HEK293 (cell line): ENCODE measurements around the gene SLC38A1.

Source experiments
- CTCF ChIA-PET: fragments of 350-600 bp; formaldehyde crosslinking; extraction: SDS; loops from one replicate; lab custom pipeline; 2021; ENCODE audit warnings: antibody characterized with exemption; lab: Yijun Ruan, JAX
- POLR2A ChIA-PET: fragments of 300-600 bp; formaldehyde crosslinking; extraction: SDS; loops from one replicate; lab custom pipeline; 2020; ENCODE audit warnings: antibody characterized with exemption, inconsistent platforms; lab: Yijun Ruan, JAX
- H3K27ac ChIP-seq: fragments of 200-500 bp; sonication (Bioruptor generic); 2 replicates; pipeline ENCODE4 v1.5.1; 2014; ENCODE audit warnings: low read depth, low read length, control low read depth, inconsistent platforms; ENCODE audit errors: extremely low read depth
- H3K36me3 ChIP-seq, 2 experiments: fragments of 200-500 bp in 1 of 2; sonication (Bioruptor generic) in 1 of 2; 1 replicate in 1 of 2; 2 replicates in 1 of 2; pipeline ENCODE4 v1.5.1; 2014 to 2017; ENCODE audit warnings: inconsistent platforms in 2 of 2, low read length in 2 of 2; ENCODE audit not compliant: control insufficient read depth in 2 of 2, insufficient read depth in 1 of 2
- H3K4me1 ChIP-seq: fragments of 200-500 bp; sonication (Bioruptor generic); 2 replicates; pipeline ENCODE4 v1.5.1; 2014; ENCODE audit warnings: mild to moderate bottlenecking, low read length, inconsistent platforms; ENCODE audit not compliant: control insufficient read depth, insufficient read depth
- H3K4me3 ChIP-seq: 2 replicates; pipeline ENCODE4 v1.5.1; 2011; ENCODE audit warnings: low read depth, mild to moderate bottlenecking, control low read depth, low read length, moderate library complexity
- H3K9me3 ChIP-seq: fragments of 200-500 bp; sonication (Bioruptor generic); 2 replicates; pipeline ENCODE4 v1.5.1; 2014; ENCODE audit warnings: low read depth, low read length, inconsistent platforms; ENCODE audit not compliant: control insufficient read depth, insufficient read depth
- GFI1B ChIP-seq: fragments of 450-650 bp; formaldehyde crosslinking; IDR thresholded peaks from 2 replicates; pipeline ENCODE4 v1.5.1; 2016; ENCODE audit warnings: missing biosample characterization, missing genetic modification characterization
- GLIS1 ChIP-seq: fragments of 450-650 bp; formaldehyde crosslinking; IDR thresholded peaks from 2 replicates; pipeline ENCODE4 v1.5.1; 2016; ENCODE audit warnings: missing biosample characterization, missing genetic modification characterization
- KLF7 ChIP-seq: fragments of 450-650 bp; formaldehyde crosslinking; IDR thresholded peaks from 2 replicates; pipeline ENCODE4 v1.5.1; 2016; ENCODE audit warnings: missing biosample characterization, missing genetic modification characterization, borderline replicate concordance
- PRDM1 ChIP-seq: fragments of 450-650 bp; formaldehyde crosslinking; IDR thresholded peaks from 2 replicates; pipeline ENCODE4; 2016; ENCODE audit warnings: missing biosample characterization, missing genetic modification characterization
- REPIN1 ChIP-seq: fragments of 450-650 bp; formaldehyde crosslinking; IDR thresholded peaks from 2 replicates; pipeline ENCODE4 v1.5.1; 2017; ENCODE audit warnings: missing biosample characterization, missing genetic modification characterization, low read depth
- SCRT1 ChIP-seq: fragments of 450-650 bp; formaldehyde crosslinking; IDR thresholded peaks from 2 replicates; pipeline ENCODE4 v1.5.1; 2016; ENCODE audit warnings: missing biosample characterization, missing genetic modification characterization, borderline replicate concordance
- SETDB1 ChIP-seq: IDR thresholded peaks from one replicate; pipeline ENCODE4 v1.6.1; 2017; ENCODE audit warnings: mild to moderate bottlenecking, low read length, moderate library complexity, mixed read lengths; ENCODE audit not compliant: insufficient read length
- TCF7L2 ChIP-seq: IDR thresholded peaks from 2 replicates; pipeline ENCODE4 v1.6.1; 2011; ENCODE audit warnings: low read depth, mild to moderate bottlenecking, inconsistent platforms, low read length, moderate library complexity, borderline replicate concordance
- TRIM28 ChIP-seq: IDR thresholded peaks from 2 replicates; pipeline ENCODE4 v1.6.1; 2011; ENCODE audit warnings: low read length, control low read depth, borderline replicate concordance
- YY1 ChIP-seq: fragments of 450-650 bp; formaldehyde crosslinking; IDR thresholded peaks from 2 replicates; pipeline ENCODE4 v1.5.1; 2018; ENCODE audit warnings: missing biosample characterization, missing genetic modification characterization
- ZBTB21 ChIP-seq: fragments of 450-650 bp; formaldehyde crosslinking; IDR thresholded peaks from 2 replicates; pipeline ENCODE4 v1.5.1; 2017; ENCODE audit warnings: missing biosample characterization, missing genetic modification characterization
- ZBTB48 ChIP-seq: fragments of 450-650 bp; formaldehyde crosslinking; IDR thresholded peaks from 2 replicates; pipeline ENCODE4 v1.5.1; 2016; ENCODE audit warnings: missing biosample characterization, missing genetic modification characterization
- ZNF155 ChIP-seq: fragments of 450-650 bp; formaldehyde crosslinking; IDR thresholded peaks from 2 replicates; pipeline ENCODE4 v1.5.1; 2016; ENCODE audit warnings: missing biosample characterization, missing genetic modification characterization
- ZNF23 ChIP-seq: fragments of 450-650 bp; formaldehyde crosslinking; IDR thresholded peaks from 2 replicates; pipeline ENCODE4 v1.5.1; 2016; ENCODE audit warnings: missing biosample characterization, missing genetic modification characterization, borderline replicate concordance
- ZNF292 ChIP-seq: fragments of 450-650 bp; formaldehyde crosslinking; IDR thresholded peaks from 2 replicates; pipeline ENCODE4 v1.5.1; 2016; ENCODE audit warnings: low read depth, missing biosample characterization, missing genetic modification characterization, borderline replicate concordance
- ZNF311 ChIP-seq: fragments of 450-650 bp; formaldehyde crosslinking; IDR thresholded peaks from 2 replicates; pipeline ENCODE4 v1.5.1; 2017; ENCODE audit warnings: missing biosample characterization, missing genetic modification characterization, borderline replicate concordance
- ZNF350 ChIP-seq: fragments of 450-650 bp; formaldehyde crosslinking; IDR thresholded peaks from 2 replicates; pipeline ENCODE4 v1.5.0; 2017; ENCODE audit warnings: missing biosample characterization, mild to moderate bottlenecking, missing genetic modification characterization
- ZNF362 ChIP-seq: fragments of 450-650 bp; formaldehyde crosslinking; IDR thresholded peaks from 2 replicates; pipeline ENCODE4 v1.5.1; 2016; ENCODE audit warnings: missing biosample characterization, missing genetic modification characterization
- ZNF404 ChIP-seq: fragments of 450-650 bp; formaldehyde crosslinking; IDR thresholded peaks from 2 replicates; pipeline ENCODE4 v1.5.1; 2017; ENCODE audit warnings: missing biosample characterization, missing genetic modification characterization
- ZNF433 ChIP-seq: fragments of 450-650 bp; formaldehyde crosslinking; IDR thresholded peaks from 2 replicates; pipeline ENCODE4 v1.5.1; 2016; ENCODE audit warnings: missing biosample characterization, missing genetic modification characterization, low read depth
- ZNF473 ChIP-seq: fragments of 450-650 bp; formaldehyde crosslinking; IDR thresholded peaks from 2 replicates; pipeline ENCODE4 v1.5.1; 2017; ENCODE audit warnings: missing biosample characterization, missing genetic modification characterization
- ZNF501 ChIP-seq: fragments of 450-650 bp; formaldehyde crosslinking; IDR thresholded peaks from 2 replicates; pipeline ENCODE4 v1.5.1; 2016; ENCODE audit warnings: missing biosample characterization, missing genetic modification characterization
- ZNF549 ChIP-seq: fragments of 450-650 bp; IDR thresholded peaks from 2 replicates; pipeline ENCODE4 v1.5.1; 2018; ENCODE audit warnings: missing biosample characterization, missing genetic modification characterization, mild to moderate bottlenecking, inconsistent platforms, moderate library complexity
- ZNF623 ChIP-seq: fragments of 450-650 bp; formaldehyde crosslinking; IDR thresholded peaks from 2 replicates; pipeline ENCODE4 v1.5.1; 2016; ENCODE audit warnings: missing biosample characterization, missing genetic modification characterization
- ZNF658 ChIP-seq: fragments of 450-650 bp; formaldehyde crosslinking; IDR thresholded peaks from 2 replicates; pipeline ENCODE4; 2016; ENCODE audit warnings: missing biosample characterization, missing genetic modification characterization
- ZNF747 ChIP-seq: fragments of 450-650 bp; formaldehyde crosslinking; IDR thresholded peaks from 2 replicates; pipeline ENCODE4 v1.5.1; 2016; ENCODE audit warnings: missing biosample characterization, missing genetic modification characterization
- ZNF76 ChIP-seq: fragments of 450-650 bp; formaldehyde crosslinking; IDR thresholded peaks from 2 replicates; pipeline ENCODE4; 2016; ENCODE audit warnings: low read depth, missing biosample characterization, missing genetic modification characterization, borderline replicate concordance
- ZXDB ChIP-seq: fragments of 450-650 bp; formaldehyde crosslinking; IDR thresholded peaks from 2 replicates; pipeline ENCODE4 v1.5.1; 2016; ENCODE audit warnings: missing biosample characterization, missing genetic modification characterization
- TF ChIP-seq, protein P1 (sequence below): fragments of 450-650 bp; formaldehyde crosslinking; IDR thresholded peaks from 2 replicates; pipeline ENCODE4 v1.5.1; 2017; ENCODE audit warnings: missing biosample characterization, missing genetic modification characterization

Gene SLC38A1

GRCh38 chr12:46174919-46175318 is 93.9 kb downstream of the SLC38A1 start:
- Histone ChIP-seq H3K4me3 (no peak overlapping the region), H3K36me3 (no peaks in the 10 kb centered on the region), H3K4me1 (no peaks in the 10 kb centered on the region), H3K27ac (no peak overlapping the region), H3K9me3 (no peaks in the 10 kb centered on the region)
- ChIA-PET CTCF (interaction anchor here (1.5 kb wide), 1 partner anchor 50 kb away, joined by 5 read pairs; no protein-coding TSS in a partner anchor), POLR2A (interaction anchor here (0.5 kb wide), 1 partner anchor 953 kb away, joined by 8 read pairs; no protein-coding TSS in a partner anchor)
- no peak for TF ChIP-seq SETDB1
- no peak for TF ChIP-seq ZNF658 (tag by site-specific recombination)
- no peak for TF ChIP-seq ZXDB (tag by site-specific recombination)
- TF ChIP-seq ZNF350, result no peak
- no peak for TF ChIP-seq ZNF501 (tag by site-specific recombination)
- TF ChIP-seq ZNF549 (tag by site-specific recombination), result no peak
- TF ChIP-seq ZNF292 (tag by site-specific recombination), result no peak
- TF ChIP-seq TCF7L2, result no peak
- TF ChIP-seq ZNF23 (tag by site-specific recombination), result no peak
- TF ChIP-seq ZNF362 (tag by site-specific recombination), result no peak
- TF ChIP-seq, protein P1, sequence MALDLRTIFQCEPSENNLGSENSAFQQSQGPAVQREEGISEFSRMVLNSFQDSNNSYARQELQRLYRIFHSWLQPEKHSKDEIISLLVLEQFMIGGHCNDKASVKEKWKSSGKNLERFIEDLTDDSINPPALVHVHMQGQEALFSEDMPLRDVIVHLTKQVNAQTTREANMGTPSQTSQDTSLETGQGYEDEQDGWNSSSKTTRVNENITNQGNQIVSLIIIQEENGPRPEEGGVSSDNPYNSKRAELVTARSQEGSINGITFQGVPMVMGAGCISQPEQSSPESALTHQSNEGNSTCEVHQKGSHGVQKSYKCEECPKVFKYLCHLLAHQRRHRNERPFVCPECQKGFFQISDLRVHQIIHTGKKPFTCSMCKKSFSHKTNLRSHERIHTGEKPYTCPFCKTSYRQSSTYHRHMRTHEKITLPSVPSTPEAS (tag by site-specific recombination), result no peak
- no peak for TF ChIP-seq ZBTB21 (tag by site-specific recombination)
- no peak for TF ChIP-seq GFI1B (tag by site-specific recombination)

GRCh38 chr12:46174061-46174662 is 94.7 kb downstream of the SLC38A1 start:
- Histone ChIP-seq H3K4me3 (no peak overlapping the region), H3K4me1 (no peaks in the 10 kb centered on the region), H3K36me3 (no peaks in the 10 kb centered on the region), H3K9me3 (no peaks in the 10 kb centered on the region), H3K27ac (no peak overlapping the region)
- ChIA-PET POLR2A (no interaction called here), CTCF (no interaction called here)
- TF ChIP-seq REPIN1, result no peak
- peak; percentile 25 for TF ChIP-seq ZNF623 (tag by site-specific recombination)

DNA sequence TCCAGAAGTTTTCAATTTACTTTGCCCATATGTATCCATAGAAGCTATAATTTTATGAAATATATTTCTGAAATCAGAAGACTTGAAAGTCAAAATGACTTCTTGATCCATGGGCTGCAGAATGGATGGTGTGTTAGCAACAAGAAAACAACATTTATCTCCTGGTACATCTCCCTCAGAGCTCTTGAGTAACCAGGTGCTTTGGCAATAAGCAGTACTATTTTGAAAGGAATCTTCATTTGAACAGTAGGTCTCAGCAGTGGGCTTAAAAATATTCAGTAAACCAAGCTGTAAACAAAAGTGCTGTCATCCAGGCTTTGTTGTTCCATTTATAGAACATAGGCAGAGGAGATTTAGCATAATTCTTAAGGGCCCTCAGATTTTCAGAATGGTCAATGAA is 100.4 kb downstream of the SLC38A1 start:
- POLR2A ChIA-PET, result interaction anchor here (1.2 kb wide), 1 partner anchor 101 kb away, joined by 3 read pairs; the partner anchor contains the start of gene SLC38A1

More for the DNA sequence above, 100.4 kb downstream of the SLC38A1 start:
- Histone ChIP-seq H3K27ac (no peak overlapping the region), H3K9me3 (no peaks in the 10 kb centered on the region), H3K4me3 (no peak overlapping the region), H3K4me1 (no peaks in the 10 kb centered on the region), H3K36me3 (no peaks in the 10 kb centered on the region)
- CTCF ChIA-PET, result interaction anchor here (0.7 kb wide), 1 partner anchor 42 kb away, joined by 3 read pairs; no protein-coding TSS in a partner anchor
- TF ChIP-seq SCRT1 (tag by site-specific recombination) (no peak), ZNF404 (tag by site-specific recombination) (no peak), YY1 (tag by site-specific recombination) (no peak), KLF7 (no peak), ZBTB48 (tag by site-specific recombination) (no peak), ZNF155 (tag by site-specific recombination) (no peak), ZNF311 (tag by site-specific recombination) (no peak), ZNF747 (no peak), ZNF23 (tag by site-specific recombination) (no peak), ZNF433 (tag by site-specific recombination) (no peak), ZNF76 (no peak), GLIS1 (tag by site-specific recombination) (no peak), TRIM28 (no peak), PRDM1 (tag by site-specific recombination) (no peak), ZNF473 (tag by site-specific recombination) (no peak)
